ENCODE results near the gene GABRR2.

The GABRR2 gene

DNA sequence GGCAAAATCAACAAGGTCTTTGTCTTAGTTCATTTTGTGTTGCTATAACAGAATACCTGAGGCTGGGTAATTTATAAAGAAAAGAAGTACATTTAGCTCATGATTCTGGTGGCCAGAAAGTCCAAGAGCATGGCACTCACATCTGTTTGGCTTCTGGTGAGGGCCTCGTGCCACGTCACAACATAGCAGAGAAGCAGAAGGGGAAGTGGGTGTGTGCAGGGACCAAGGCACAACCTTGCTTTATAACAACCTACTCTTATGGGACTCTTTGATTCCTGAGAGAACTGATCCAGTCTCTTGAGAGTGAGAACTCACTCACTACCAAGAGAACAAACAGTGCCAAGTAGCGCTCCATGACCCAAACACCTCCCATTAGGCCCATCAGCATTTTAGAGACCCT, 25.4 kb downstream of the GABRR2 start:
- no peak for DNase-seq (ENCODE audit: low spot score)
- peaks cover 5% of the 10 kb centered on the region for H3K27me3 ChIP-seq (ENCODE audit: insufficient read depth, poor library complexity, severe bottlenecking)
- H3K36me3 ChIP-seq (ENCODE audit: low read depth) = no peaks in the 10 kb centered on the region
- TF ChIP-seq CTCF (IDR thresholded peaks at IDR 0.05; ENCODE audit: poor library complexity, severe bottlenecking) = no peak
- H3K4me1 ChIP-seq (ENCODE audit: insufficient read depth, poor library complexity, severe bottlenecking) = no peaks in the 10 kb centered on the region
- no peak overlapping the region for H3K4me3 ChIP-seq (ENCODE audit: severe bottlenecking)
- H3K9me3 ChIP-seq (ENCODE audit: severe bottlenecking) = no peaks in the 10 kb centered on the region
- H3K27ac ChIP-seq (ENCODE audit: poor library complexity, severe bottlenecking) = no peak overlapping the region
- no peak for ATAC-seq (ENCODE audit: low read depth)

DNA sequence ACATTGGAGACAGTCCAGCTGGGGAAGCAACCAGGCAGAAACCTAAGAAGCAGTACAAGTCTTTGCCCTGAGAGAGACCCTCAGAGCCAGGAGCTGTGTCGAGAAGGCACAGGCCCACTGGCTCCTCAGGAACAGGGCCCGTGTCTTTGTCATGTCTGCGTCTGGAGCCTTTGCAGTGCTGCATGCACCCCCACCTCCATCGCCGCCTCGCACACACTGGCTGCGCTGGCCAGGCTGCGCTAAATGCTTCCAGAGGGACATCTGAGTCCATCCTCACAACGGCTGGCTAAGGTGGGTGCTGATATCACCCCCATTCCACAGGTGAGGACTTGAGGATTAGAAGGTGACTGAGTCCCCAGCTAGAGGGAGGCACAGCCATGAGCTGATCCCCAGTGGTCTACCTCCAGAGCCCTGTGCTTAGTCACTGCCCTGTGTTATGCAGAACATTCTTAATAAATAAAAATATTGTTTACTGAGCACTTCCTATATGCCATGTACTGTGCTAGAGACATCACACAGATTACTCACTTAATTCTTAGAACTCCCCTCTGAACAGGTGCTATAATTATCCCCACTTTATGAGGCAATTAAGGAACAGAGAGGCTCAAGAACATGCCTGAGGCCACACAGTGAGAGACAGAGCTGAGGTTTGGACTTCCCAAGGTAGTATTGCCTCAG, 27.6 kb downstream of the GABRR2 start:
- no peaks in the 10 kb centered on the region for H3K4me1 ChIP-seq (ENCODE audit: insufficient read depth, poor library complexity, severe bottlenecking)
- no peak for TF ChIP-seq CTCF (IDR thresholded peaks at IDR 0.05; ENCODE audit: poor library complexity, severe bottlenecking)
- no peaks in the 10 kb centered on the region for H3K36me3 ChIP-seq (ENCODE audit: low read depth)
- H3K27me3 ChIP-seq (ENCODE audit: insufficient read depth, poor library complexity, severe bottlenecking) = peaks cover 7% of the 10 kb centered on the region
- ATAC-seq (ENCODE audit: low read depth) (no peak), DNase-seq (ENCODE audit: low spot score) (no peak)
- H3K9me3 ChIP-seq (ENCODE audit: severe bottlenecking) = no peaks in the 10 kb centered on the region
- no peak overlapping the region for H3K4me3 ChIP-seq (ENCODE audit: severe bottlenecking)
- H3K27ac ChIP-seq (ENCODE audit: poor library complexity, severe bottlenecking) = no peak overlapping the region

GRCh38 chr6:89286516-89286915, 28.6 kb downstream of the GABRR2 start:
- Histone ChIP-seq H3K4me3 (ENCODE audit: severe bottlenecking) (no peak overlapping the region), H3K4me1 (ENCODE audit: insufficient read depth, poor library complexity, severe bottlenecking) (no peaks in the 10 kb centered on the region), H3K27ac (ENCODE audit: poor library complexity, severe bottlenecking) (no peak overlapping the region), H3K27me3 (ENCODE audit: insufficient read depth, poor library complexity, severe bottlenecking) (peaks cover 7% of the 10 kb centered on the region), H3K9me3 (ENCODE audit: severe bottlenecking) (no peaks in the 10 kb centered on the region), H3K36me3 (ENCODE audit: low read depth) (no peaks in the 10 kb centered on the region)
- TF ChIP-seq CTCF (IDR thresholded peaks at IDR 0.05; ENCODE audit: poor library complexity, severe bottlenecking) = no peak
- ATAC-seq (ENCODE audit: low read depth) = no peak
- no peak for DNase-seq (ENCODE audit: low spot score)

GRCh38 chr6:89284963-89285735, 29.9 kb downstream of the GABRR2 start:
- no peak overlapping the region for H3K27ac ChIP-seq (ENCODE audit: poor library complexity, severe bottlenecking)
- peaks cover 7% of the 10 kb centered on the region for H3K27me3 ChIP-seq (ENCODE audit: insufficient read depth, poor library complexity, severe bottlenecking)
- no peak for DNase-seq (ENCODE audit: low spot score)
- H3K36me3 ChIP-seq (ENCODE audit: low read depth) = no peaks in the 10 kb centered on the region
- no peak for ATAC-seq (ENCODE audit: low read depth)
- H3K9me3 ChIP-seq (ENCODE audit: severe bottlenecking) = no peaks in the 10 kb centered on the region
- H3K4me3 ChIP-seq (ENCODE audit: severe bottlenecking) = no peak overlapping the region
- no peaks in the 10 kb centered on the region for H3K4me1 ChIP-seq (ENCODE audit: insufficient read depth, poor library complexity, severe bottlenecking)
- TF ChIP-seq CTCF (IDR thresholded peaks at IDR 0.05; ENCODE audit: poor library complexity, severe bottlenecking) = no peak

- Histone ChIP-seq H3K4me3 (ENCODE audit: severe bottlenecking) (no peak overlapping the region), H3K36me3 (ENCODE audit: low read depth) (no peaks in the 10 kb centered on the region), H3K4me1 (ENCODE audit: insufficient read depth, poor library complexity, severe bottlenecking) (no peaks in the 10 kb centered on the region), H3K9me3 (ENCODE audit: severe bottlenecking) (no peaks in the 10 kb centered on the region), H3K27ac (ENCODE audit: poor library complexity, severe bottlenecking) (no peak overlapping the region), H3K27me3 (ENCODE audit: insufficient read depth, poor library complexity, severe bottlenecking) (peaks cover 7% of the 10 kb centered on the region)
- DNase-seq (ENCODE audit: low spot score) (no peak), ATAC-seq (ENCODE audit: low read depth) (no peak)
- no peak for TF ChIP-seq CTCF (IDR thresholded peaks at IDR 0.05; ENCODE audit: poor library complexity, severe bottlenecking)
These were observed 31.0 kb downstream of the GABRR2 start for GRCh38 chr6:89284081-89284480.
